ENCODE data around the gene SORCS1.

GRCh38 chr10:106548832-106549231, 615.7 kb downstream of the SORCS1 start:
- TF ChIP-seq CTCF (IDR thresholded peaks at IDR 0.05): no peak
- no peak for TF ChIP-seq POLR2A (IDR thresholded peaks at IDR 0.05)
- TF ChIP-seq POLR2AphosphoS5 (IDR thresholded peaks at IDR 0.05): no peak
